Upper lobe of left lung (tissue), 6 donors: ENCODE data around the gene OSBPL3. TPM values are rescaled to one million over a fixed set of nuclear protein-coding genes. Genes with fewer than 3 reads are reported as not detected.
A peak's percentile ranks its signal among the peaks of the same experiment; 100 is the strongest.

ENCODE experiments used
- ATAC-seq, 2 donors: fragments of 200-7000 bp; cut with Tn5 transposase; one replicate each; pipeline ENCODE4 v1.9.1; 2022; ENCODE audit warnings: mild to moderate bottlenecking in 2 of 2, moderate library complexity in 2 of 2; ENCODE audit not compliant: low FRiP score in 2 of 2
- DNase-seq, 2 donors: peaks; one replicate each; pipeline ENCODE4 v3.0.0-alpha.2; 2019 to 2020
- H3K27ac ChIP-seq, 4 donors: fragments of 200-600 bp; sonication (generic); one replicate each; pipeline ENCODE4 v1.5.1; 2016 to 2019
- H3K27me3 ChIP-seq, 4 donors: fragments of 200-600 bp; sonication (generic); one replicate each; pipeline ENCODE4 v1.5.1; 2017 to 2019
- H3K36me3 ChIP-seq, 4 donors: fragments of 200-600 bp; sonication (generic); one replicate each; pipeline ENCODE4 v1.5.1; 2016 to 2019
- H3K4me1 ChIP-seq, 4 donors: fragments of 200-600 bp; sonication (generic); one replicate each; pipeline ENCODE4 v1.5.1; 2018 to 2019
- H3K4me3 ChIP-seq, 4 donors: fragments of 200-600 bp; sonication (generic); one replicate each; pipeline ENCODE4 v1.5.1; 2017 to 2019; ENCODE audit warnings: mild to moderate bottlenecking in 2 of 4, moderate library complexity in 1 of 4
- H3K9me3 ChIP-seq, 4 donors: fragments of 200-600 bp; sonication (generic); one replicate each; pipeline ENCODE4 v1.5.1; 2018 to 2019
- CTCF ChIP-seq, 6 experiments: fragments of 450-650 bp in 4 of 6; fragments of 200-600 bp in 2 of 6; sonication (generic) in 2 of 6; IDR thresholded peaks; one replicate each; pipeline ENCODE4 v1.5.1; 2016 to 2019; ENCODE audit warnings: antibody characterized with exemption in 6 of 6
- EP300 ChIP-seq, 4 donors: sonication (generic); formaldehyde crosslinking; IDR thresholded peaks; one replicate each; pipeline ENCODE4 v1.5.1; 2017; ENCODE audit warnings: antibody characterized with exemption in 4 of 4, control low read depth in 2 of 4
- POLR2A ChIP-seq, 4 donors: fragments of 450-650 bp; IDR thresholded peaks; one replicate each; pipeline ENCODE4 v1.5.1; 2016 to 2017; ENCODE audit warnings: antibody characterized with exemption in 4 of 4, mild to moderate bottlenecking in 2 of 4
- POLR2AphosphoS5 ChIP-seq, 2 donors: sonication (generic); formaldehyde crosslinking; IDR thresholded peaks; one replicate each; pipeline ENCODE4 v1.5.1; 2017; ENCODE audit warnings: antibody characterized with exemption in 2 of 2
- WGBS, 2 donors: methylation state at CpG; one replicate each; pipeline ENCODE4 v1.1.5; 2017 to 2018; 5-methylcytosine and 5-hydroxymethylcytosine counted together
- total RNA-seq, 6 donors: library from RNA; depleted of rRNA in 4 of 6; stranded (reverse); fragments of >200 nt in 4 of 6; gene quantifications; one replicate each; pipeline versions ENCODE4 v1.1.0 to v1.2.1, GENCODE V29; 2016 to 2021
- donor health status: DM: no; HTN: no; CAD: no; lungs with moderate emphysema.
- donor health status: DM: no; HTN: yes; CAD: no; lungs with severe emphysema.

OSBPL3 gene
- total RNA-seq, 6 donors from 2014 or later, result 17.5 to 55.5 (median 21.7) TPM

- no peak for DNase-seq
- H3K9me3 ChIP-seq, result no peaks in the 10 kb centered on the region
- H3K27ac ChIP-seq, result peak overlapping the region in 1 of 4 donors; percentile 6
- TF ChIP-seq CTCF (IDR thresholded peaks at IDR 0.05), result no peak
- TF ChIP-seq POLR2A (IDR thresholded peaks at IDR 0.05), result no peak
- ATAC-seq, result no peak
- H3K36me3 ChIP-seq, result peaks cover 0 to 6% (median 0%) of the 10 kb centered on the region in 4 donors
- H3K4me3 ChIP-seq, result no peak overlapping the region
- H3K4me1 ChIP-seq, result peaks cover 9 to 27% (median 11%) of the 10 kb centered on the region in 4 donors
- no peaks in the 10 kb centered on the region for H3K27me3 ChIP-seq
- WGBS, 2 donors, result 85 to 86% methylated on average over 9 of the region's 9 CpGs
Observed at GRCh38 chr7:24830440-24831050, 149.4 kb downstream of the OSBPL3 start.

DNA sequence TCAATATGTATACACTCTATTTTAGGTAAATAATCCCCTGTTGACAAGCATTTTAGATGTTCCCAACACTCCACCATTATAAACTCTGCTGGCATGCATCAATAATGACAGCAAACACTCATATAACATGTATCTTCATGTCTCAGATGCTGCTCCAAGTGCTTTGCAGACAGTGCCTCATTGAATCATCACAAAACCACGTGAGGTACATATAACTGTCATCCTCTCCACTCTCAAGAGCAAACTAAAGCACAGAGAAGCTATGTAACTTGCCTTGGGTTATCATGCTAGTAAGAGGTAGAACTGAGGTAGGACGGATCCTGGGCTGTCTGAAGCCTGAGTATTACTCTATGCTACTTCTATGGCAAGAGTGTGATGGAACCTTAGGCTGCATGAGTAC lies 150.2 kb downstream of the OSBPL3 start:
- ATAC-seq, result no peak
- 77 to 82% methylated on average over 2 of the region's 2 CpGs for WGBS, 2 donors
- Histone ChIP-seq H3K9me3 (no peaks in the 10 kb centered on the region), H3K36me3 (peaks cover 0 to 6% (median 0%) of the 10 kb centered on the region in 4 donors), H3K27me3 (no peaks in the 10 kb centered on the region), H3K27ac (no peak overlapping the region), H3K4me1 (peaks cover 12 to 35% (median 15%) of the 10 kb centered on the region in 4 donors), H3K4me3 (no peak overlapping the region)
- no peak for DNase-seq
- no peak for TF ChIP-seq POLR2AphosphoS5 (IDR thresholded peaks at IDR 0.05)
- no peak for TF ChIP-seq EP300 (IDR thresholded peaks at IDR 0.05)
- no peak for TF ChIP-seq CTCF (IDR thresholded peaks at IDR 0.05)
- no peak for TF ChIP-seq POLR2A (IDR thresholded peaks at IDR 0.05)

GRCh38 chr7:24828891-24829661 lies 150.9 kb downstream of the OSBPL3 start:
- Histone ChIP-seq H3K9me3 (no peaks in the 10 kb centered on the region), H3K36me3 (peaks cover 0 to 4% (median 0%) of the 10 kb centered on the region in 4 donors), H3K4me3 (no peak overlapping the region), H3K27ac (no peak overlapping the region), H3K27me3 (no peaks in the 10 kb centered on the region), H3K4me1 (peaks cover 12 to 35% (median 15%) of the 10 kb centered on the region in 4 donors)
- ATAC-seq (no peak), DNase-seq (no peak)
- 80 to 84% methylated on average over 1 of the region's 1 CpG for WGBS, 2 donors
- TF ChIP-seq EP300 (IDR thresholded peaks at IDR 0.05) (no peak), CTCF (IDR thresholded peaks at IDR 0.05) (no peak), POLR2A (IDR thresholded peaks at IDR 0.05) (no peak), POLR2AphosphoS5 (IDR thresholded peaks at IDR 0.05) (no peak)

GRCh38 chr7:24827589-24827988 lies 152.4 kb downstream of the OSBPL3 start:
- 95 to 96% methylated on average over 1 of the region's 1 CpG for WGBS, 2 donors
- no peak for DNase-seq
- no peak for ATAC-seq
- peaks cover 0 to 4% (median 0%) of the 10 kb centered on the region in 4 donors for H3K36me3 ChIP-seq
- TF ChIP-seq POLR2AphosphoS5 (IDR thresholded peaks at IDR 0.05), result no peak
- no peak for TF ChIP-seq POLR2A (IDR thresholded peaks at IDR 0.05)
- no peak for TF ChIP-seq CTCF (IDR thresholded peaks at IDR 0.05)
- no peak for TF ChIP-seq EP300 (IDR thresholded peaks at IDR 0.05)
- no peaks in the 10 kb centered on the region for H3K27me3 ChIP-seq
- peaks cover 12 to 32% (median 15%) of the 10 kb centered on the region in 4 donors for H3K4me1 ChIP-seq
- no peak overlapping the region for H3K4me3 ChIP-seq
- no peaks in the 10 kb centered on the region for H3K9me3 ChIP-seq
- no peak overlapping the region for H3K27ac ChIP-seq
